Measurements from ENCODE around the gene CRISPLD2. TPM values are rescaled to one million over a fixed set of nuclear protein-coding genes. Genes with fewer than 3 reads are reported as not detected.

CRISPLD2 gene
- total and polyA plus RNA-seq, 9 of the 15 experiments (the other 6 are each of a cell fraction or from before 2014, with no cell fraction given) = 0.03 to 0.24 (median 0.04) TPM; not detected in 4

DNA sequence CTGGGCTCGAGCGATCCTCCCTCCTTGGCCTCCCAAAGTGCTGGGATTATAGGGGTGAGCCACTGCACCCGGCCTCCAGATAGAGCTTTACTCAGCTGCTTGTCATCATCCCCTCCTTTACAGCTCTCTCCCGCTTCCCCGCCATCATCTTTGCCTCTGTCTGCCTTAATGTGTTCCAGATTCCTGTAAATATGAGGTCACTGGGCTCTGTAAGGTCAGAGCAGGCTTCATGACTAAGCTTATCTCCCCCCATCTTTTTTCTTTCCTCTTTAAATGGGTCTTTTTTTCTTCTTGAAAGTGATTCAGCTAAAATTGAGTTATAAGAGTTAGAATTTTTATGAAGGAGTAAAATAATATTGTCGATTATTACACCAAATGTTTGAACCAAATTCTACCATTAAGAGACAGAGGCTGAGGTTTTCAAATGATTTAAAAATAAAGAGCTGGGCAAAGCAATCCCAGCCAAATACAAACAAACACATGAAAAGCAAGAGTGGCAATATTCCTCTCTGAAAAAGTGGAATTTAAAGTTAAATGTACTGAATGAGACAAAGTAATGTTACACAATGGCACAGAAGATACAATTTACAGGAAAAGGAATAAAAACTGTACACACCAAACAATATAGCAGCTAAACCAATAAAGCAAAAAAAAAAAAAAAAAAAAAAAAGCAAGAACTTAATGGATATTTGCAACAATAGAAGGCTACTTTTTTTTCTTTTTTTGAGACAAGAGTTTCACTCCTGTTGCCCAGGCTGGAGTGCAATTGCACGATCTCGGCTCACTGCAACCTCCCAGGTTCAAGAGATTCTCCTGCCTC, 62.1 kb downstream of the CRISPLD2 start (continued):
- TF ChIP-seq, protein P1, sequence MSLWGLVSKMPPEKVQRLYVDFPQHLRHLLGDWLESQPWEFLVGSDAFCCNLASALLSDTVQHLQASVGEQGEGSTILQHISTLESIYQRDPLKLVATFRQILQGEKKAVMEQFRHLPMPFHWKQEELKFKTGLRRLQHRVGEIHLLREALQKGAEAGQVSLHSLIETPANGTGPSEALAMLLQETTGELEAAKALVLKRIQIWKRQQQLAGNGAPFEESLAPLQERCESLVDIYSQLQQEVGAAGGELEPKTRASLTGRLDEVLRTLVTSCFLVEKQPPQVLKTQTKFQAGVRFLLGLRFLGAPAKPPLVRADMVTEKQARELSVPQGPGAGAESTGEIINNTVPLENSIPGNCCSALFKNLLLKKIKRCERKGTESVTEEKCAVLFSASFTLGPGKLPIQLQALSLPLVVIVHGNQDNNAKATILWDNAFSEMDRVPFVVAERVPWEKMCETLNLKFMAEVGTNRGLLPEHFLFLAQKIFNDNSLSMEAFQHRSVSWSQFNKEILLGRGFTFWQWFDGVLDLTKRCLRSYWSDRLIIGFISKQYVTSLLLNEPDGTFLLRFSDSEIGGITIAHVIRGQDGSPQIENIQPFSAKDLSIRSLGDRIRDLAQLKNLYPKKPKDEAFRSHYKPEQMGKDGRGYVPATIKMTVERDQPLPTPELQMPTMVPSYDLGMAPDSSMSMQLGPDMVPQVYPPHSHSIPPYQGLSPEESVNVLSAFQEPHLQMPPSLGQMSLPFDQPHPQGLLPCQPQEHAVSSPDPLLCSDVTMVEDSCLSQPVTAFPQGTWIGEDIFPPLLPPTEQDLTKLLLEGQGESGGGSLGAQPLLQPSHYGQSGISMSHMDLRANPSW (CRISPR knock-in tag; IDR thresholded peaks at IDR 0.05) = no peak
- TF ChIP-seq RB1 (IDR thresholded peaks at IDR 0.05; ENCODE audit: low read depth) (no peak; the same call in 1 of the 2 replicates), ATF3 (IDR thresholded peaks at IDR 0.05) (peak; percentile 93), ATF3 (CRISPR knock-in tag; conservative IDR thresholded peaks at IDR 0.05) (0 out of 2 replicates have a peak, but pooled peaks have one; percentile 8), ZNF41 (CRISPR knock-in tag; conservative IDR thresholded peaks at IDR 0.05) (no peak), TCFL5 (CRISPR knock-in tag; conservative IDR thresholded peaks at IDR 0.05) (no peak), HNRNPUL1 (IDR thresholded peaks at IDR 0.05; ENCODE audit: low read length) (no peak), SRF (CRISPR knock-in tag; IDR thresholded peaks at IDR 0.05) (no peak), SIRT6 (IDR thresholded peaks at IDR 0.05; ENCODE audit: low read depth, low read length) (no peak), ELF2 (CRISPR knock-in tag; IDR thresholded peaks at IDR 0.05) (no peak), TBL1XR1 (IDR thresholded peaks at IDR 0.05; ENCODE audit: low read length in 2 of 2) (no peak), FIP1L1 (IDR thresholded peaks at IDR 0.05; ENCODE audit: low read depth, low read length, poor library complexity, severe bottlenecking) (no peak), MYBL2 (IDR thresholded peaks at IDR 0.05; ENCODE audit: low read depth) (no peak), MYBL2 (CRISPR knock-in tag; IDR thresholded peaks at IDR 0.05; ENCODE audit: borderline replicate concordance) (no peak), KAT7 (CRISPR knock-in tag; IDR thresholded peaks at IDR 0.05; ENCODE audit: borderline replicate concordance) (no peak), ARID1B (IDR thresholded peaks at IDR 0.05) (peak; percentile 82), ZKSCAN1 (IDR thresholded peaks at IDR 0.05; ENCODE audit: low read depth, low read length) (no peak)
- TF ChIP-seq, protein P2, sequence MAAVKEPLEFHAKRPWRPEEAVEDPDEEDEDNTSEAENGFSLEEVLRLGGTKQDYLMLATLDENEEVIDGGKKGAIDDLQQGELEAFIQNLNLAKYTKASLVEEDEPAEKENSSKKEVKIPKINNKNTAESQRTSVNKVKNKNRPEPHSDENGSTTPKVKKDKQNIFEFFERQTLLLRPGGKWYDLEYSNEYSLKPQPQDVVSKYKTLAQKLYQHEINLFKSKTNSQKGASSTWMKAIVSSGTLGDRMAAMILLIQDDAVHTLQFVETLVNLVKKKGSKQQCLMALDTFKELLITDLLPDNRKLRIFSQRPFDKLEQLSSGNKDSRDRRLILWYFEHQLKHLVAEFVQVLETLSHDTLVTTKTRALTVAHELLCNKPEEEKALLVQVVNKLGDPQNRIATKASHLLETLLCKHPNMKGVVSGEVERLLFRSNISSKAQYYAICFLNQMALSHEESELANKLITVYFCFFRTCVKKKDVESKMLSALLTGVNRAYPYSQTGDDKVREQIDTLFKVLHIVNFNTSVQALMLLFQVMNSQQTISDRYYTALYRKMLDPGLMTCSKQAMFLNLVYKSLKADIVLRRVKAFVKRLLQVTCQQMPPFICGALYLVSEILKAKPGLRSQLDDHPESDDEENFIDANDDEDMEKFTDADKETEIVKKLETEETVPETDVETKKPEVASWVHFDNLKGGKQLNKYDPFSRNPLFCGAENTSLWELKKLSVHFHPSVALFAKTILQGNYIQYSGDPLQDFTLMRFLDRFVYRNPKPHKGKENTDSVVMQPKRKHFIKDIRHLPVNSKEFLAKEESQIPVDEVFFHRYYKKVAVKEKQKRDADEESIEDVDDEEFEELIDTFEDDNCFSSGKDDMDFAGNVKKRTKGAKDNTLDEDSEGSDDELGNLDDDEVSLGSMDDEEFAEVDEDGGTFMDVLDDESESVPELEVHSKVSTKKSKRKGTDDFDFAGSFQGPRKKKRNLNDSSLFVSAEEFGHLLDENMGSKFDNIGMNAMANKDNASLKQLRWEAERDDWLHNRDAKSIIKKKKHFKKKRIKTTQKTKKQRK (IDR thresholded peaks at IDR 0.05; ENCODE audit: borderline replicate concordance, low read depth, low read length) = no peak
- TF ChIP-seq, protein P3, sequence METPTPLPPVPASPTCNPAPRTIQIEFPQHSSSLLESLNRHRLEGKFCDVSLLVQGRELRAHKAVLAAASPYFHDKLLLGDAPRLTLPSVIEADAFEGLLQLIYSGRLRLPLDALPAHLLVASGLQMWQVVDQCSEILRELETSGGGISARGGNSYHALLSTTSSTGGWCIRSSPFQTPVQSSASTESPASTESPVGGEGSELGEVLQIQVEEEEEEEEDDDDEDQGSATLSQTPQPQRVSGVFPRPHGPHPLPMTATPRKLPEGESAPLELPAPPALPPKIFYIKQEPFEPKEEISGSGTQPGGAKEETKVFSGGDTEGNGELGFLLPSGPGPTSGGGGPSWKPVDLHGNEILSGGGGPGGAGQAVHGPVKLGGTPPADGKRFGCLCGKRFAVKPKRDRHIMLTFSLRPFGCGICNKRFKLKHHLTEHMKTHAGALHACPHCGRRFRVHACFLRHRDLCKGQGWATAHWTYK (CRISPR knock-in tag; IDR thresholded peaks at IDR 0.05) = no peak
